ENCODE data around the gene UBE2G2. TPM values are rescaled to one million over a fixed set of nuclear protein-coding genes. Genes with fewer than 3 reads are reported as not detected.

The UBE2G2 gene
- total and polyA plus RNA-seq, 2 donors (not counting 1 experiment from before 2014, with no cell fraction given): 49.7 to 61.9 TPM

DNA sequence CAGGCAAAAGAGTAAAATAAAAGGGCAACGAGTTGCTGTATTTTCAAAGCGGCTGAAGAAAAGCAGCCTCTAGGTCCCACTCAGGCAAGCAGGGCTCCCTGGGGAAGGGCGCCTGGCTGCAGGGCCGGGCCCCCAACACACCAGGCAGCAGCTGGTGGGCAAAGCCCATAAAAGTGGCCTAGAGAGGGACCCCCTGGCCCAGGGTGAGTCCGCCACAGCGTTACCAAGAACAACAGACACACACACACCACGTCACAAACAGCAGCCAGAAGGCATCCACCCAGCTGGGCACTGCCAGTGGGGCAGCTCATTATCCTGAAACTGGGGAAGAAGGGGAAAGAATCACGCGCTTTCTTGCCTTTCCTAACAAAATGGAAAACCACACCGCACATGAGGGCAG is 11.5 kb upstream of the UBE2G2 start:
- Histone ChIP-seq H4K20me1 (ENCODE audit: control insufficient read depth, extremely low read depth, insufficient read depth, low read length) (no peaks in the 10 kb centered on the region), H3K27ac (ENCODE audit: insufficient read depth, low read length) (no peak overlapping the region), H3K9me3 (ENCODE audit: control insufficient read depth, insufficient read depth, low read depth, low read length) (no peaks in the 10 kb centered on the region), H3K4me3 (replicated peaks in 1 of 4; ENCODE audit: control extremely low read depth in 1 of 4, insufficient read depth in 1 of 4, low read depth in 3 of 4, low read length in 4 of 4) (no peak overlapping the region), H2AFZ (ENCODE audit: low read length) (no peak overlapping the region), H3K9ac (ENCODE audit: insufficient read depth, low read length) (no peak overlapping the region), H3K4me1 (ENCODE audit: control insufficient read depth, extremely low read depth, insufficient read depth, low read length) (peaks cover 3% of the 10 kb centered on the region), H3K27me3 (ENCODE audit: control insufficient read depth, insufficient read depth, low read length) (no peaks in the 10 kb centered on the region), H3K79me2 (ENCODE audit: control insufficient read depth, insufficient read depth, low read length) (peaks cover 68% of the 10 kb centered on the region), H3K36me3 (ENCODE audit: control insufficient read depth, insufficient read depth, low read length) (peaks cover 23% of the 10 kb centered on the region), H3K4me2 (ENCODE audit: extremely low read depth, insufficient read depth, low read length) (no peak overlapping the region)
- no peak for DNase-seq (ENCODE audit: low read depth in 2 of 2)
- TF ChIP-seq CTCF (conservative IDR thresholded peaks at IDR 0.05 in 1 of 2, IDR thresholded peaks at IDR 0.05 in 1 of 2; ENCODE audit: low read depth in 1 of 2, low read length in 2 of 2): no peak
- TF ChIP-seq EZH2 (IDR thresholded peaks at IDR 0.05; ENCODE audit: low read length, missing control alignments): no peak

DNA sequence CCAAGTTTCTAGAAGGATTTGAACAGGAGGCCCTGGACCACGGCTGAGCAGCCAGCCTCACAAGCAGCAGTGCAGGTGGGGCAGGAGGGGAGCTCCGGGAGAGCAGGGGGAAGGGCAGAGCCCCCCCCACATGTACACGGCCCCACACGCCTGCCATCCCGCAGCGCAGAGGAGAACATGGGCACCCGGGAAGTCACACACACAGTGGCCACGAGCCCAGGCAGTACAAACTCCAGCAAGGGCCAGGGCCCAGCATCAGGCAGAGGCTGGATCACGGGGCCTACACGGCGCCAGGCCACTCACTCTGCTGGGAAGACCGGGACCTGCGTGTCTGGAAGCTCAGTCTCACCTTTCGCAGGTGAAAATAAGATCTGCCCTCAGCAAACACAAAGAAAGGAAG is 11.0 kb upstream of the UBE2G2 start:
- H3K36me3 ChIP-seq (ENCODE audit: control insufficient read depth, insufficient read depth, low read length): peaks cover 23% of the 10 kb centered on the region

DNA sequence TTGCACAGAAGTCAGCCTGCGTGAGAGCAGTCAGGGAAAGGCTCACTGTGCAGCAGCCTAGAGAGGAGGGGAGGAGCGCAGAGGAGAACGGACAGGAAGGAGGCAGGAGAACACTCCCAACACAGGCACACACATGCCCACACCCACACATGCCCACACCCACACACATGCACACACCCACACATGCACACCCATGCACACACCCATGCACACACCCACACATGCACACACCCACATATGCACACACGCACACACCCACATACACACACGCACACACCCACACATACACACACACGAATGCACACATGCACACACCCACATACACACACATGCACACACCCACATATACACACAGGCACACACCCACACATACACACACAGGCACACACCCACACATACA is 9.2 kb upstream of the UBE2G2 start:
- Histone ChIP-seq H3K27ac (ENCODE audit: insufficient read depth, low read length) (no peak overlapping the region), H3K9ac (ENCODE audit: insufficient read depth, low read length) (no peak overlapping the region), H3K36me3 (ENCODE audit: control insufficient read depth, insufficient read depth, low read length) (peaks cover 28% of the 10 kb centered on the region), H3K4me1 (ENCODE audit: control insufficient read depth, extremely low read depth, insufficient read depth, low read length) (no peaks in the 10 kb centered on the region), H2AFZ (ENCODE audit: low read length) (no peak overlapping the region), H3K9me3 (ENCODE audit: control insufficient read depth, insufficient read depth, low read depth, low read length) (no peaks in the 10 kb centered on the region), H3K4me3 (replicated peaks in 1 of 4; ENCODE audit: control extremely low read depth in 1 of 4, insufficient read depth in 1 of 4, low read depth in 3 of 4, low read length in 4 of 4) (no peak overlapping the region), H4K20me1 (ENCODE audit: control insufficient read depth, extremely low read depth, insufficient read depth, low read length) (no peaks in the 10 kb centered on the region), H3K4me2 (ENCODE audit: extremely low read depth, insufficient read depth, low read length) (no peak overlapping the region), H3K79me2 (ENCODE audit: control insufficient read depth, insufficient read depth, low read length) (peaks cover 54% of the 10 kb centered on the region), H3K27me3 (ENCODE audit: control insufficient read depth, insufficient read depth, low read length) (no peaks in the 10 kb centered on the region)
- no peak for DNase-seq (ENCODE audit: low read depth in 2 of 2)
- TF ChIP-seq CTCF (conservative IDR thresholded peaks at IDR 0.05 in 1 of 2, IDR thresholded peaks at IDR 0.05 in 1 of 2; ENCODE audit: low read depth in 1 of 2, low read length in 2 of 2) (no peak), EZH2 (IDR thresholded peaks at IDR 0.05; ENCODE audit: low read length, missing control alignments) (no peak)

More for the DNA sequence above, 11.0 kb upstream of the UBE2G2 start:
- no peaks in the 10 kb centered on the region for H3K9me3 ChIP-seq (ENCODE audit: control insufficient read depth, insufficient read depth, low read depth, low read length)
- H2AFZ ChIP-seq (ENCODE audit: low read length): no peak overlapping the region
- DNase-seq (ENCODE audit: low read depth in 2 of 2): no peak
- TF ChIP-seq CTCF (conservative IDR thresholded peaks at IDR 0.05 in 1 of 2, IDR thresholded peaks at IDR 0.05 in 1 of 2; ENCODE audit: low read depth in 1 of 2, low read length in 2 of 2) (no peak), EZH2 (IDR thresholded peaks at IDR 0.05; ENCODE audit: low read length, missing control alignments) (no peak)
- no peak overlapping the region for H3K4me3 ChIP-seq (replicated peaks in 1 of 4; ENCODE audit: control extremely low read depth in 1 of 4, insufficient read depth in 1 of 4, low read depth in 3 of 4, low read length in 4 of 4)
- H3K4me1 ChIP-seq (ENCODE audit: control insufficient read depth, extremely low read depth, insufficient read depth, low read length): peaks cover 3% of the 10 kb centered on the region
- H3K27me3 ChIP-seq (ENCODE audit: control insufficient read depth, insufficient read depth, low read length): no peaks in the 10 kb centered on the region
- no peak overlapping the region for H3K27ac ChIP-seq (ENCODE audit: insufficient read depth, low read length)
- no peak overlapping the region for H3K9ac ChIP-seq (ENCODE audit: insufficient read depth, low read length)
- H3K79me2 ChIP-seq (ENCODE audit: control insufficient read depth, insufficient read depth, low read length): peaks cover 68% of the 10 kb centered on the region
- H4K20me1 ChIP-seq (ENCODE audit: control insufficient read depth, extremely low read depth, insufficient read depth, low read length): no peaks in the 10 kb centered on the region
- no peak overlapping the region for H3K4me2 ChIP-seq (ENCODE audit: extremely low read depth, insufficient read depth, low read length)

Data from fibroblast of lung (primary cell).